ENCODE measurements around the gene COG5. TPM values are rescaled to one million over a fixed set of nuclear protein-coding genes. Genes with fewer than 3 reads are reported as not detected.

COG5 gene
- total and polyA plus RNA-seq, 2 of the 4 experiments (the other 2 are of a cell fraction): 18.5 to 27.4 TPM

DNA sequence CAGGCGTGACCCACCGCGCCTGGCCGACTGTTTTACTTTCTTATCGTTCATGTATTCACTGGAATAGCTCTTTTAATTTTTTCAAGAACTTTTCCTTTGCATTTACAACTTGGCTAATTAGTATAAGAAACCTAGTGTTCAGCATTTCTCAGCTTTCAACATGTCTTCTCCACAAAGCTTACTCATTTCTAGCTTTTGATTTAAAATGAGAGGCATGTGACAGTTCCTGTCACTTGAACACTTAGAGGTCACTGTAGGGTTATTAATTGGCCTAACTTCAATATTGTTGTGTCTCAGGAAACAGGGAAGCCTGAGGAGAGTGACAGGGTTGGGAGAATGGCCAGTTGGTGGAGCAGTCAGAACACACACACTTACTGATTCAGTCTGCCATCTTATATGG, 218.9 kb downstream of the COG5 start:
- Histone ChIP-seq H2AK9ac (replicated peaks; ENCODE audit: low read depth, low read length, poor library complexity) (no peak overlapping the region), H3K14ac (replicated peaks; ENCODE audit: low read depth, low read length) (no peak overlapping the region), H3K27me3 (ENCODE audit: control insufficient read depth, insufficient read depth, low read length) (no peaks in the 10 kb centered on the region), H4K91ac (ENCODE audit: insufficient read depth, low read depth, low read length) (no peak overlapping the region), H3K56ac (ENCODE audit: extremely low read depth, insufficient read depth, low read length) (no peak overlapping the region), H3K9me1 (ENCODE audit: insufficient read depth, low read length) (no peaks in the 10 kb centered on the region), H4K8ac (ENCODE audit: low read depth in 2 of 2, low read length in 2 of 2) (no peak overlapping the region), H3K4me2 (ENCODE audit: low read depth, low read length) (no peak overlapping the region), H3K9me3 (ENCODE audit: control insufficient read depth, insufficient read depth, low read length) (no peaks in the 10 kb centered on the region), H3K18ac (ENCODE audit: low read depth, low read length) (no peak overlapping the region), H3K27ac (ENCODE audit: insufficient read depth, low read length) (no peak overlapping the region), H2BK5ac (ENCODE audit: low read depth, low read length, poor library complexity, severe bottlenecking) (no peak overlapping the region), H3K9ac (ENCODE audit: low read depth, low read length) (no peak overlapping the region), H2AFZ (replicated peaks; ENCODE audit: low read length, poor library complexity) (no peak overlapping the region), H3K4me1 (ENCODE audit: control insufficient read depth, insufficient read depth, low read length) (no peaks in the 10 kb centered on the region), H3K23ac (ENCODE audit: low read depth, low read length) (no peak overlapping the region), H3K4ac (ENCODE audit: low read depth, low read length) (no peak overlapping the region), H2BK20ac (ENCODE audit: low read depth, low read length) (no peak overlapping the region), H2BK15ac (ENCODE audit: low read depth, low read length) (no peak overlapping the region), H4K5ac (ENCODE audit: low read depth, low read length) (no peak overlapping the region), H3K79me1 (ENCODE audit: low read depth in 1 of 2, low read length in 2 of 2) (no peaks in the 10 kb centered on the region; a peak in 2 of 4 replicates), H3K36me3 (ENCODE audit: control insufficient read depth, insufficient read depth, low read length) (no peaks in the 10 kb centered on the region), H4K20me1 (ENCODE audit: insufficient read depth, low read length) (no peaks in the 10 kb centered on the region), H3K4me3 (ENCODE audit: insufficient read depth, low read depth, low read length) (no peak overlapping the region), H2AK5ac (ENCODE audit: low read depth, low read length) (no peak overlapping the region), H2BK120ac (ENCODE audit: low read depth, low read length) (no peak overlapping the region)
- WGBS, 2 experiments (ENCODE audit: extremely low coverage in 2 of 2, insufficient read length in 1 of 2): 100% methylated on average over 3 of the region's 5 CpGs; no CpG with 5 or more reads in 1 of the 2 experiments
- BruUV-seq (replicated peaks): no TSS peak
- POLR2A ChIA-PET (ENCODE audit: unreplicated experiment): no interaction called here
- in situ Hi-C loops (cut with MboI; ENCODE audit: low sequenced_read_pairs): no loop called here
- ATAC-seq (ENCODE audit: low read depth) (no peak), DNase-seq (no peak)
- CTCF ChIA-PET: no interaction called here
- TF ChIP-seq, protein P1, sequence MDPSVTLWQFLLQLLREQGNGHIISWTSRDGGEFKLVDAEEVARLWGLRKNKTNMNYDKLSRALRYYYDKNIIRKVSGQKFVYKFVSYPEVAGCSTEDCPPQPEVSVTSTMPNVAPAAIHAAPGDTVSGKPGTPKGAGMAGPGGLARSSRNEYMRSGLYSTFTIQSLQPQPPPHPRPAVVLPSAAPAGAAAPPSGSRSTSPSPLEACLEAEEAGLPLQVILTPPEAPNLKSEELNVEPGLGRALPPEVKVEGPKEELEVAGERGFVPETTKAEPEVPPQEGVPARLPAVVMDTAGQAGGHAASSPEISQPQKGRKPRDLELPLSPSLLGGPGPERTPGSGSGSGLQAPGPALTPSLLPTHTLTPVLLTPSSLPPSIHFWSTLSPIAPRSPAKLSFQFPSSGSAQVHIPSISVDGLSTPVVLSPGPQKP (IDR thresholded peaks at IDR 0.05; ENCODE audit: borderline replicate concordance, low read depth, low read length): no peak
- TF ChIP-seq MAFK (IDR thresholded peaks at IDR 0.05; ENCODE audit: low read depth, low read length): no peak
- TF ChIP-seq FOS (IDR thresholded peaks at IDR 0.05; ENCODE audit: low read depth, low read length): no peak
- no peak for TF ChIP-seq RCOR1 (IDR thresholded peaks at IDR 0.05; ENCODE audit: insufficient replicate concordance, low read length)
- TF ChIP-seq CHD1 (IDR thresholded peaks at IDR 0.05; ENCODE audit: low read depth, low read length): no peak
- no peak for TF ChIP-seq NFE2L2 (IDR thresholded peaks at IDR 0.05; ENCODE audit: low read depth, low read length)
- TF ChIP-seq MAZ (IDR thresholded peaks at IDR 0.05; ENCODE audit: borderline replicate concordance, low read depth, low read length): no peak
- TF ChIP-seq SMC3 (IDR thresholded peaks at IDR 0.05; ENCODE audit: low read depth, low read length): no peak
- no peak for TF ChIP-seq RAD21 (IDR thresholded peaks at IDR 0.05; ENCODE audit: low read length)
- no peak for TF ChIP-seq POLR2A (IDR thresholded peaks at IDR 0.05; ENCODE audit: low read depth, low read length)
- TF ChIP-seq RFX5 (IDR thresholded peaks at IDR 0.05; ENCODE audit: low read depth, low read length): no peak
- TF ChIP-seq MXI1 (IDR thresholded peaks at IDR 0.05; ENCODE audit: borderline replicate concordance, low read depth, low read length): no peak
- dilution Hi-C loops (cut with HindIII; ENCODE audit: low sequenced_read_pairs, unreplicated experiment): no loop called here
- intact Hi-C loops (cut with micrococcal nuclease): no loop called here

All from IMR-90 (cell line).